GM21786 (cell line): Measurements from ENCODE around the gene NUP42.
"Not testable (repeated sequence)": the region's sequence is repeated elsewhere in the genome, so short reads cannot be mapped to it uniquely, and the experiment has no call there.

Source experiments
- ATAC-seq: cut with Tn5 transposase; IDR thresholded peaks from one replicate; pipeline ENCODE4 v1.9.1; 2021; ENCODE audit not compliant: unreplicated experiment

The NUP42 gene

GRCh38 chr7:23200331-23200730, 18.5 kb downstream of the NUP42 start:
- ATAC-seq, result no peak

DNA sequence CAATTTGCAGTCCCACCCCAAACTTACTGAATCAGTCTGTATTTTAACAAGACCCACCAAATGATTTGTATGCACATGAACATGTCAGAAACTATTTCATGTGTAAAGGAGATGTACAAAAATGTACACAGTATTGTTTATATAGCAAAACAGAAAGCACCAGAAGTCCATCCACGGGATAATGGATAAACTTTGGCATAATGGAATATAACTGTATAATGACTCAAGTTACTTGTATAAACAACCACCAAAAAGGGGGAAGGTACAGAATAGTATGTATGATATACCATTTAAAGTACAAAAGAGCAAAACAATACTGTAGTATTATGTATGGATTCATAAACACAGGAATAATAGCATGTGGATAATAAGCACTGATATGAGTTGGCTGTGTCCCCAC, 22.4 kb downstream of the NUP42 start:
- no peak for ATAC-seq

DNA sequence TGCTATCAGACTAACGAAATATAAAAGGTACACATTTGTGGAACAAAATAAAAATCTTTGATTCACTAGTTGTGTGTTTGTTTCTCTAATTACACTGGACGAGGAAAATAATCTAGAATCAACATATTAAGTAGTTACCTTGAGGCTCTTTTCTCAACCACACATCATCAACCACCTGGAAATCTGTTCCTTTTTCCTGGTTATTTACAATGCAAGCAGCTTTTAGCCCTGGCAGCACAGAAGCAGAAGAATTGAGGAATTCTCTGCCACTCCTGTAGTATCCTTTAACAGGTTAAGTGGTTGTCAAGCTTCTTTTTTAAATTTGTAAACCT, 23.7 kb downstream of the NUP42 start:
- no peak for ATAC-seq

GRCh38 chr7:23205909-23206767, 24.3 kb downstream of the NUP42 start:
- ATAC-seq, result no peak

- ATAC-seq, result no peak
Observed at GRCh38 chr7:23207021-23207420, 25.2 kb downstream of the NUP42 start.

DNA sequence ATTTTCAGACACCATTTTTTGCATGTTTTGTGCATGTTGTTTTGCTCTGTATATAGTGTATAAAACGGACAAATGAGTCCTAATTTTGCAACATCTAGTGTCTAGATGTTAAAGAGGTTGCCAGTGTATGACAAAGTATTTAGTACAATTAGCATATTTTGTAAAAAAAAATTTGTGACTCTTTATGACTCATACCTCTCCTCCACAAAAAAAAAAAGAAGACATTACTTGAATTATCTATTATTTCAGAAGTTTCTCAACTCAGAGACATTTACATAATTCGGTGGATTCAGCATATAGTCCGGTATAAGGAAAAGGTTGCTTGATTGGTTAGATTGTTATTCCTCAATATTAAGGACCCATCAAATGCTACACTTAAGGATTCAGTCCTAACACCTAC, 26.0 kb downstream of the NUP42 start:
- no peak for ATAC-seq

- no peak for ATAC-seq
Observed at GRCh38 chr7:23208316-23208715, 26.5 kb downstream of the NUP42 start.

DNA sequence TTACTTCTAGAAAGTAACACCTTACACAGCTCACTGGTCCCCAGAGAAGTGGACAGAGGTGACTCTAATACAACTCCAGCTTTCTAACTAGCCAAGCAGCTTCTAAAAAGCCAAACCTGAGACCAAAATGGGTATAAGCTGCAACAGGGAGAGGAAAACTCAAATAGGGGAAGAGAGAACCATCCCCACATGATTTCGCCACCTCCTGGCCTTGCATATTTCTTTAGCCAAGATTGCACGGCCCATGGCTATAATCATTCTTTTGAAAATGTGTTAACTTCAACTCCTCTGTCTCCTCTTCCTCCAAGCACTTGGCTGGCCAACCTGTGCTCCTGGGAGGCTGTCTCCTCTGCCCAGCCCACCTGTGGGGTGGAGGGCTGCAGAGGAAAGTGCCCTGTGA, 28.7 kb downstream of the NUP42 start:
- ATAC-seq, result no peak

- no peak for ATAC-seq
Observed at GRCh38 chr7:23211589-23211988, 29.7 kb downstream of the NUP42 start.

GRCh38 chr7:23212395-23212794, 30.5 kb downstream of the NUP42 start:
- no peak for ATAC-seq

GRCh38 chr7:23212841-23213240, 31.0 kb downstream of the NUP42 start:
- ATAC-seq, result no peak

DNA sequence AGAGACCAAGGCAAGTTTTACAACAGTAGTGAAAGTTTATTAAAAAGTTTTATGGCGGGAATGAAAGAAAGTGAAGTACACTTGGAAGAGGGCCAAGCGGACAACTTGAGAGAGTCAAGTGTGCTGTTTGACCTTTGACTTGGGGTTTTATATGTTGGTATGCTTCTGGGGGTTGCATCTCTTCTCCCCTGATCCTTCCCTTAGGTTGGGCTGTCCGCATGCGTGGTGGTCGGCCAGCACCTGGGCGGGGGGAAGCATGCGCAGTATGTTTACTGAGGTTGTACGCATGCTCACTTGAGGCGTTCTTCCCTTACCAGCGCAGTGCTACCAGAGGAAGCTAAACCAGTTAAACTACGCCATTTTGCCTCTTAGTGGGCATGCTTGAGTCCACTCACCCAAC, 31.9 kb downstream of the NUP42 start:
- no peak for ATAC-seq

DNA sequence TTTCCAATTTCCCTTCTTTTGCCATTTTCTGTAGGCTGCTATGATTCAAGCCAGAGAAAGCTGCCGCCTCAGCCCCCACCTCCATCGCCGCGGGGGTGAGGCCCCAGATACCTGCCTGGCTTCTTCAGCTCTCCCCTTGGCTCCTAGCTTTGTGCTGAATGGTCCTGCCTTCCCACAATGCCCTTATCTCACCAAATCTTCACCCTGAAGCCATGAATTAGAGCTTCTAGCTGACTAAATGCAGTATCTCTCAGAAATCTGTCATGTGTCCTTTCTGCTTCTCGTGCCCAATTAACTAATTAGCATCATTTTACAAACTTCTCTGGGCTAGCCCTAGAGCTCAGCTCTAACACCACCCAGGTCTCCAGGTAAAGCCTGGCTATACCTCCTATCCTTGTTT, 32.6 kb downstream of the NUP42 start:
- no peak for ATAC-seq

DNA sequence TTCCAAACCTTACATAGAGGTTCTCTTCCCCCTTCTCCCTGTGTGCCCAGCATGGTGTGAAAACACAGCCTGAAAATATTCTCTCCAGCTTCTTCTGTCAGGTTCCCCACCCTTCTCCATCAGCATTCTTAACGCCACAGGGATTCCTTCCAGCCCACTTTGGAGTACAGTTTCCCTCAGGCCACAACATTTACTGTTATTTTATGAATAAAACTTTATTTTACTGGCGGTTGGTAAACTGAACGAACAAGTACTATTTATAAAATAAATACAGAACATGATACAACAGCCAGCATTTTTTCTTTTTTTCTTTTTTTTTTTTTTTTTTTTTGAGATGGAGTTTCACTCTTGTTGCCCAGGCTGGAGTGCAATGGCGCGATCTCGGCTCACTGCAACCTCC, 33.1 kb downstream of the NUP42 start:
- ATAC-seq, result no peak

DNA sequence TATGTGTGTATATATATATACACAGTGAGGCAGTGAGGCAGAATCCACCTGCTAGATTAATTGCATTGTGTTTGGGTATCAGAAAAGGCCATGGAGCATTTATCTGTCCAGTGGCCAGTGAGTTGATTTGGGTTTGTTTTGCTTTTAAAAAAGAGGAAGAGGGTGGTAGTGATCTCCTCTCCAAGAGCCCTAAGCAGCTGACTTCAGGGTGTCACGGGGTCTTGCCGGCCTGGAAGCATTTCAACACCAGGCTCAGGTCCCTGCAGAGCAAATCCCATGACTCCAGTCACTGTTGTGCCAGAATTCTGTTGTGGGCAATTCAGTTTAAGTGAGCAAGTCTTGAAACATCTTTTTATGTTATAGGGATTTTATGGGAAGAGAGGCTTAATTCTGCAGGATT, 34.2 kb downstream of the NUP42 start:
- no peak for ATAC-seq

- no peak for ATAC-seq
Observed at GRCh38 chr7:23218196-23218595, 36.3 kb downstream of the NUP42 start.

DNA sequence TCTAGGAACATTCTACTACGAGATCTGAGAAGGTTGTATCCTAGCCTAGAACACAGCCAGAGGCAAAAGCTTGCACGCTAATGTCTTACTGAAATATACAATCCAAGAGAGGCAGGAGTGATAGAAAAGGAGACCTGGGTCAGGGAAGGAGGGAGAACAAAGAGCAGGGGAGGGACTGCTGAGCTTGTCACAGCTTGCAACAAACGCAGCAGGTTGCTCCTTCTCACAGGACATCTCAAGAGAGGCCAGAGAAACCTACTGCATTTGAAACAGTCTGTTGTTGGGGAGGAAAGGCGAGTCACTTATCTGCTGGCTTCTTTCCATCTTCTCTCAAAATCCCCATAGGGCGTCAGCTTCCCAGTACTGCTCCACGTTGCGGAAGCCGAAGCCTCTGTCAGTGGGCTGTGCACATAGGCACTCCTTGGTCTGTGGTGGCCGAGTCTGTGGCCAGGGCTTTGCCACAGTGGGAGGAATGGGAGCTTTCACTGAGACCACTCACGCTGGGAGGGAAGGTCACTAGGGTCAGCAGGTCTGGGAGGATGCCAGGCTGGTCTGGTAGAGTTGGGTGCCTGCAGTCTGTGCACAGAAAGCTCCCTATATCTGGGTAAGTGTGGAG, 39.0 kb downstream of the NUP42 start:
- ATAC-seq, result no peak

GRCh38 chr7:23222439-23223030, 40.7 kb downstream of the NUP42 start:
- no peak for ATAC-seq

DNA sequence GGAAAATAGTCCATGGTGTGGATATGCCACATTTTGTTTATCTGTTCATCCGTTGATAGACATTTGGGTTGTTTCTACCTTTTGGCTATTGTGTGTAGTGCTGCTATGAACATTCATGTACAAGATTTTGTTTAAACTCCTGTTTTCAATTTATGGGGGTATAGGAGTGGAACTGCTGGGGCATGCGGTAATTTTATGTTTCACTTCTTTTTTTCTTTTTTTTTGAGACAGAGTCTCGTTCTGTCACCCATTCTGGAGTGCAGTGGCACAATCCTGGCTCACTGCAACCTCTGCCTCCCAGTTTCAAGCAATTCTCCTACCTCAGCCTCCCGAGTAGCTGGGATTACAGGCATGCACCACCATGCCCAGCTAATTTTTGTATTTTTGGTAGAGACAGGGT, 42.5 kb downstream of the NUP42 start:
- ATAC-seq, result not testable (repeated sequence)

DNA sequence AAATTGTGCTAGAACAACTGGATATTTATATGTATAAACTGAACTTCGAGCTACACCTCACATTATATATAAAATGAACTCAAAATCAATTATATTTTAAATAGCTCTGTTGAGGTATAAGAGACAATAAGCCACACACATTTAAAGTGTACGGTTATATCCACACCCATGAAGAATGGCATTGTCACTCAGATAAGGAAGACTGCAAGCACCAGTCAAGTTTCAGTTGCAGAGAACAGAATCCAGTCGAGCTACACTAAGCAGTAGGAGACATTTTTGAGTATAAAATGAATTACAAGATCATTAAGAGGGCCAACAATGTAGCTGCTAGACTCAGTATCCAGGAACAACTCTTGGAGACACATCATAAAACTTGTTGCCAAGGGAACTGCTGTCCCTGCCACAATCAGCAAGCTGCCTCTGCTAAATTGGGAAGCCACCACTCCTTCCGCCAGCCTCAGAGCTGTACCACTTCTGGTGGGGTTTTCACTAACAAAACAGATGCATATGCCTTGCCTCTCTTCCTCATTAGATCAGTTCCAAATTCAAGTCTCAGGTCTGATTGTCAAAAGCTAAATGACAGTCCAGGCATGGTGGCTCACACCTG, 45.1 kb downstream of the NUP42 start:
- no peak for ATAC-seq

GRCh38 chr7:23228412-23228811, 46.6 kb downstream of the NUP42 start:
- no peak for ATAC-seq

- ATAC-seq, result no peak
Observed at GRCh38 chr7:23230641-23231101, 48.8 kb downstream of the NUP42 start.
